Putamen (tissue), 1 donor: ENCODE measurements around the gene MAD2L1BP.

Experiments used
- DNase-seq: peaks from one replicate; pipeline ENCODE4 v3.0.0-alpha.2; 2016; ENCODE audit warnings: low spot score

Gene MAD2L1BP

DNA sequence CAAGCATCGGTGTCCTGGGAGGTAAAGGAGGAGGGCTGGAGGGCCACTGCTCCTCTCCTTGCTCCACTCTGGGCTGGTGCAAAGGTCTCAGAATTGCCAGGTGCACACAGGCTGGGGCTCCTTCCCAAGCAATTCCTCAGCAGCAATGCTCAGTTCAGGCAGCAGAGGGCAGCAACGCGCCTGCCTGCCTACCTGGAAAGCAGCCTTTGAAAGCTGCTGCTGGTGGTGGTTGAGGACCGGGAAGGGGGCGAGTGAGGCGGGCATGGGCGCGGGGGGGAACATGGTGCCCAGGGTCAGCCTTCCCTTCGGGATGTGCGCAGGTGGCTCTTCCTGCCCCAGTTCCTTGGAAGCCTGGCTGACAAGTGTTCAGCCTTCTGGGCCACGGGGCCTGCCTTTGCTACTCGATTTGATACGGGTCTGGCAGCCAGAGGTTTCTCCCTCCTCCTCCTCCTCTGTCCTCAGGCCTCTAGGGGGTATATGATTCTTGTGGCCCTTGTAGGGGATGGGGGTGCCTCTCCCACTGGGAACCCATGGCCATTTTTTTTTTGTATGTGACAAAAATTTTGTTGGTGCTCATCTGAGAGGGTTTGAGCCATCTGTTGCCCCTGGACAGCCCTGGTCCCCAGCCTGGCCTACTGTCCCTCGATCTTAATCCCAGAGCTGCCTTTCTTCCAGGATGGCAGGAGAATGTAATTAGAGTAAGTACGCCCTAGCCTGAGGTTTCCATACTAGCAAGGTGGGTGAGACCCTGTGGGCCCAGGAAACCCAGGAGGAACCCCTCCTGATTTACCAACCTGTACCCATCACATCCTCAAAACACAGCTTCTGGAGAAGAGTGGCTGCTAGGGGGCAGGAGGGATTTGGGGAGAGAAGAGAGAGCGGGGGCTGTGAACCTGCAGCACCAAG lies 31.9 kb downstream of the MAD2L1BP start:
- peak; percentile 73 for DNase-seq

DNA sequence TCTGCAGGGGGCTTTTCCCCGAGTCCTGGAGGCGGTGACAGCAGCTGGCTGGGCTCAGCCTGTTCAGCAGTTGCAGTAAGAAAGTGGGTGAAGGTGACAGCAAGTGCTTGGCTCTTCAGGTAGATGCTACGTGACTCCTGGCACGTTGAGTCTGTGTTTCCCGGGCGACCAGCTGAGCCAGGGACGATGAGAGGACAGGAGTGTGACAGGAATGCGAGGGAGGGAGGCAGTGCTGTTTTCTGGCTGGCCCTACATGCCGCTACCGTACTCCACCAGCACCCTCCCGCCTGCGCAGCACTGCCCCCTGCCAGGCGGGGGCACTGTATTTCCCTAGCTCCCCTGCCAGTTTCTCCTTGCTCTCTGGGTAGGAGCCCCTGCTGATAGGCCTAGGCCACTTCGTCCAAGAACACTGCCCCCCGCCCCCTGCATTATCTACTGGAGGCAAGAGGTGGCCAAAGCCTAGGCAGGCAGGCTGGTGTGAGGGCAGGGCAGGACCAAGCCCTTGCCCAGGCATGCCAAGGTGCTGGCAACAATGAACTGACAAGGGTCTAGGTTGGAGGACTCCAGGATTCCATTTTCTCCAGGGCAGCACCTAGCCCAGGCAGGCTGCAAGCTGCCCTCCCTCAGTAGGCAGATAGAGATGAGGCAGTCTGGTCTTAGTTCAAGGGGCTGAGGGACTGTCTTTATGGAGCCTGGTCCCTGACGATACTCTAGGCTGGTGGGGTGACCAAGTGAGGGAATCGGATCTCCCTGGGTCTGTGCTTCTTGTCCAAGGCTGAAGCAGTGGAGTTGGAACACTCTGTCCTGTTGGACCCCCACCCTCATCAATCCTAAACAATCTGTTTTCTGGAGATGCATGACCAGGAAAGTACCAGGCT lies 32.8 kb downstream of the MAD2L1BP start:
- peak; percentile 68 for DNase-seq

DNA sequence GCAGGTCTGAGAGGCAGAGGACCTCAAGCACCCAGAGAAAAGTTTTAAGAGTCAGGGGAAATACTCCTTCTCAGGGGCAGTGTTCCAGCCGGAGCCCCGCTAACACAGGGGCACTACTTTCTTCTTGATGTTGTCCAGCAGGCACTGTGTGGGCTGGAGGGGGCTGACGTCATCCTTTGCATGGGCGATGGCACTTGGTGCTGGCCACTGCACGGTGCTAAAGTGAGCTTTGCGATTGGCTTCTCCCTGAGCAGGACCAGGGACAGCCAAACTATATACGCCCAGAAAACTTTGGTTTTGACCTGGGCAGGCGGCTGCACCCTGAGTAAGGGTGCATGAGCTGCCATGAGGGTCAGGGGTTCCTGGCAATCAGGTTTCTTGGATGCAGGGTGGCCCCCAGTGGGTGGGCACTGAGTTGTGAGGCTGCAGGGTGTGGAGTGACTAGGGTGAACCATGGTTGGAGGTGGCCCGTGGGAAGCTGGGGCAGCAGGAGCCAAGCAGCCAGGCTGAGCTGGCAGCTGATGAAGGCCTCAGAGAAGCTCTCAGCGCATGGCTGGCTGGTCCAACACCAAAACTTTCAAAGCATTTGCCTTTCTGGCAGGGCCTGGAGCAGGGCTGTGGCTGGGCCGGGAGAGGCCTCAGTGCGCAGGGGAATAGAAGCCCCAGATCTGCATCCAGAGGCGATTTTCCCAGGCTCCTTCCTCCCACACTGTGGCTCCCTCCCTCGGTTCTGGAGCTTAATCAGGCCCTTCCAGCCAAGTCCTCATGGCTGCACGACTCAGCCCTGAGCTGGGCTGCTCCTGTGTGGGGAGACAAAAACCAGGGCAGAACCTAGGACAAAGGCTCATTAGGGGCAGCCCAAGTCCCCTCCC lies 33.6 kb downstream of the MAD2L1BP start:
- peak; percentile 49 for DNase-seq

DNA sequence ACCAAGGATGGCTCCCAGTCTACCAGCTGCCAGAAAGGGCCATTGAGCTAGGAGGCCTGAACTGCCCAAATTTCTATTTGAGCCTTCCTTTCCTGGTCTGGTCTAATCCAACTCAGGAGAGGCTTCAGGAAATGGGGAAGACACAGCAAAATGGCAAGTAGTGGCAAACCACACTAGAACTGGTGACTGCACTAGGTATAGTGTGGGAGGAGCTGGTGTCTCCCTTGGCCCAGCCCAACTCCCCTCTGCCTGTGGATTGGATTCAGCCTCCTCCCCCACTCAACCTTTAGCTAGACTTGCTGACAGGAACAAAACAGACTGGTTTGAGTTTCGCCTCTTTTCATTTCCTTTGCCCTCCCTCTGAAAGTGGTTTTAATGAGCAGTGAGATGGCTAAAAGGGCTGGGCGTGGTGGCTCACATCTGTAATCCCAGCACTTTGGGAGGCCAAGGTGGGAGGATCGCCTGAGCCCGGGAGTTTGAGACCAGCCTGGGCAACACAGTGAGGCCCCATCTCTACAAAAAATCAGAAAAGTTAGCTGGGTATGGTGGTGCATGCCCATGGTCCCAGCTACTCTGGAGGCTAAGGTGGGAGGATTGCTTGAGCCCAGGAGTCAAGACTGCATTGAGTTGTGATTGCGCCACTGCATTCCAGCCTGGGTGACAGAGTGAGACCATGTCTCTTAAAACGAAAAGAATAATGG lies 34.4 kb downstream of the MAD2L1BP start:
- DNase-seq, result no peak

DNA sequence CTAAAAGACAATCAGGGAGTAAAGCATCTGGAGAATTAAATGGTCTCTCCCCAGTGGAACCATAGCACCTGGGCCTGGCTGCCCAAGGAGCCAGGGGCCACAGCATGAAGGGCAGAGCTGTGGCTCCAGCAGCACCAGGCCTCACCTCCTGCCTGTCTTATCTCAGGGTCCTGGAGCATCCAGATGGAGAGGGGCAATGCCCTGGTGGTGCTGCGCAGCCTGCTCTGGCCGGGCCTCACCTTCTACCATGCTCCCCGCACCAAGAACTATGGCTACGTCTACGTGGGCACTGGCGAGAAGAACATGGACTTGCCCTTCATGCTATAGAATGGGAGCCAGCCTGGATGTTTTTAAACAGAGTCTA lies 35.0 kb downstream of the MAD2L1BP start:
- no peak for DNase-seq

DNA sequence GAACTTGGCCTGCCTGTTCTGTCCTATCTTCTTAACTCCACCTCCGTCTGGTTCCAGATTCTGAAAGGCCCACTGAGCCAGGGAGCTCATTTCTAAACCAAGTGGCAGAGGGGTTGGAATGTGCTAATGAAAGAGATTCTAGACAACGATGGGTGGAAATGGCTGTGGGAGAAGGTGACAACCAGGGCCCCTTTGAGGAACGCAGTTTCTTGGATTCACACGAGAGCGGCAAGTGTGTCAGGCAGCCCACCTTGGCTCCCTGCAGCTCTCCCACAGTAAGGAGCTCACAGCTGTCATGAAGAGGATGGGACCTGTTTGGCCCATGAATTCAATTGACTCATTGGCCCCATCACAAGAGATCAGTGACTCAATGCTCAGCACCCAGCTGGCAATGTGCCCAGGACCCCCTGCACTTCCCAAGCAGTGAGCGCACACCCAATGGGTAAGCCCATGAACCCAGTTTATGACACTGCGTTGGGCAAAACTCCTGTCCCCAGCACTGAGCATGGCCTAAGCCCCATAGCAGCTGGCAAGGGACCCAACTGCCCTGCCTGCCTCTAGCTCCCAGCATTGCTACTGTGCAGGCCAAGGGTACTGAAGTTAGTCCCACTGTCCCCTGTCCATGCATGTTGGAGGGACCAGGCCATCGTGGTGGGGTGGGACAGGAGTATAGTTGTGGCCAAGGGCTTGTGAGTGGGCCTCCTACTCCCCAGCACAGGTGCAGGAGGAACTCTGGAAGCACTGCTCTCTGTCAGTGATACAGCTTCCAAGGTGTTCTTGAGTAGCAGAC lies 35.6 kb downstream of the MAD2L1BP start:
- DNase-seq, result no peak

DNA sequence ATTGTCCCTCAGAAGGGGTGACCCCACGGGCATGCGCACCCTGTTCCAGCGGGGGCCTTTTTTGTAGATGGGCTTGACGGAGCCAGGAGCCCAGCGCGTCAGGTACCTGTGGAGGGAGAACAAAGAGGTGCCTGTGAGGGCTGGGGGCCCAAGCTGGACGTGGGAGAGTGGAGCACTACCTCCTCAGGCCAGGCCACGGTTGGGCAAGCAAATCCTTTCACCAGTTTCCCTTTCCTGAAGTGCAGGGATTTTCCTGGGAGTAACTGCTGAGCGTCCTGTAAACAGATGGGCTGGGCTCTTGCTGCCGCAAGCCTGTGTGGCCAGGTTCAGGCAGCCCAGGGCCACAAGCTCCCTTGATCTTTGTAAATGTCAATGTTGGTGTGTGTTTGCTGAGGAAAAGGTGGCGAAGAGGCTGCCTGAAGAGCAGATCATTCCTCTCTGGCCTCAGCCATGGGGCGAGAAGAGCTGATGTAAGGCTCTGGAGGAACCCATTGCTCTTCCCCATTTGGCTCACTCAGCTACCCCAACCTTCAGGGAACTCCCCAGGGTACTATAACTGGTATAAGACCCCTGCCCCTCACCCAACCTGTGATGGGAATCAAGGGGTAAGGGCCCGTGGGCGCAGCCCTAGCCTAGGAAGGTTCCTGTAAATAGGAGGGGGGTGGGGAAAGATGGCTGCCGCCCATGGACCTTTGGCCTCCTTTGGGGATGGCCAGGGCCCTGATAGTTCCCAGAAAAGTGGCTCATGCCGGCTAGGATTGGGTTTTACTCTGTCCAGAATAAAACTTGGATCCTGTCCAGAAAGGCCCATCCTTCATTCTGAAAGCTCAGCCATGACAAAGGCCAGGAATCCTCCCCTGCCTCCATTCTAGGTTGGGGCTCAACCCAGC lies 36.4 kb downstream of the MAD2L1BP start:
- no peak for DNase-seq

DNA sequence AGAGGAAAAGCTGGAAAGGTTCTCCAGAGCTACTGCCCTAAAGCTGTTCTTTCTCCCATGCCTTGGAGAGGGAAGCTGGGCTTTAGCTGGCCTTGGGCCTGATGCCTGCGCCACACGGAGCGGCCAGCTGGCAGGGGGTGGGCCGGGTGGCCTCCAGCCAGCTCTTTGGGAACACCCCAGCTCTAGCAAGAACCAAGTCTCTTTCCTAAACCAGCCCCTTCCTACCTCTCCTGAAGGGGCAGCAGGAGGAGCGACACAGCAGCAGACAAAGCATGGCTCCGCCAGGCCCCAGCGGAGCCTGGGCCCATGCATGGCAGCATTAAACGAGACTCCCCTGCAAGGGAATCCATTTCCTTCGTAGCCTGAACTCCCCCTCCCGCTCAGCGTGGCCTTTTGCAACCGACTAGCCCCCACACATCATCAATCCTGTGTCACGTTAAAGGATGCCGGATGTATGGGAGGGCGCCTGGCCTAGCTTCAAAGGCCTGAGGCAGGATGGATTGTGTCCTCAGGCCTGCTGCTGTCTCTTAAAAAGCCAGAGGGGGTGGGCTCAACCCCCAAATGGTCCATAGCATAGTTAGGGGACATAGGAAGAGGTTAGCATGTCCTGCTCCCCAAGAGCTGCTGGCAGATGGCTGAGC lies 37.9 kb downstream of the MAD2L1BP start:
- DNase-seq, result peak; percentile 49

DNA sequence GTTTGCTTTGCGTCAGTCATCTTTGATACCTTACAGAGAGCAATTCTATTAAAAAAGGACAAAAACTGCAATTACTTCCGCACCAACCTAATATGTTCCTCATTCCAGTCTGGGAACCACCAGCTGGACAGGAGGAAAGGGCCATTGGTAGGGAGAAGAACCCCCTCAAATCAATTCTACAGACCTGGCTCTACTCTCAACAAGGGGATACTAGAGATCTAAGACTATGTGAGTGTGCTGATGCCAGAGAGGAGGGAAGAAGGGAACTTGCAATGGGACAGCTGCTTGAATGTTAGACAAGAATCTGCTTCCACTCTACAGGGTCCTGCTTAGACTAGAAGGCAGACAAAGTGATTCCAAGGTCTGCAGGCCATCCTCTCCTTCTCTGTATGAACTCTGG lies 38.7 kb downstream of the MAD2L1BP start:
- DNase-seq, result no peak

DNA sequence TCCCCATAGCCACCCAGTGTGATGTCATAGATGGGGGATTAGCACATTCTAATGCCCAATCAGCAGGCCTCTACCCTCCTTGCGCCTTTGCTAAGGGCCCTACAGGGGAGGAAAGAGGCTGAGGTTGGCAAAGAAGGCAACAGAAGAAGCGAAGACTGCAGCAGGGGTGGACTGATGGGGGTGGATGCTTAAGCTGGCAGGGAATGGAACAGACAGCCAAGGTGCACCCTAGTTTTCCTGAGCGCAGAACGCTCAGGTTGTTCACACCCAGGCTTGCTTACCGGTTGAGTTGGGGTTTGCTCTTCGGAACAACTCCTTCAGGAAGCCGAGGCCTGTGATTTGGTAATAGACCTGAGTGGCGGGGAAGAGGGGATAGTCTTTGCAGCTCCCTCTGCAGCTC lies 39.3 kb downstream of the MAD2L1BP start:
- DNase-seq, result peak; percentile 68

DNA sequence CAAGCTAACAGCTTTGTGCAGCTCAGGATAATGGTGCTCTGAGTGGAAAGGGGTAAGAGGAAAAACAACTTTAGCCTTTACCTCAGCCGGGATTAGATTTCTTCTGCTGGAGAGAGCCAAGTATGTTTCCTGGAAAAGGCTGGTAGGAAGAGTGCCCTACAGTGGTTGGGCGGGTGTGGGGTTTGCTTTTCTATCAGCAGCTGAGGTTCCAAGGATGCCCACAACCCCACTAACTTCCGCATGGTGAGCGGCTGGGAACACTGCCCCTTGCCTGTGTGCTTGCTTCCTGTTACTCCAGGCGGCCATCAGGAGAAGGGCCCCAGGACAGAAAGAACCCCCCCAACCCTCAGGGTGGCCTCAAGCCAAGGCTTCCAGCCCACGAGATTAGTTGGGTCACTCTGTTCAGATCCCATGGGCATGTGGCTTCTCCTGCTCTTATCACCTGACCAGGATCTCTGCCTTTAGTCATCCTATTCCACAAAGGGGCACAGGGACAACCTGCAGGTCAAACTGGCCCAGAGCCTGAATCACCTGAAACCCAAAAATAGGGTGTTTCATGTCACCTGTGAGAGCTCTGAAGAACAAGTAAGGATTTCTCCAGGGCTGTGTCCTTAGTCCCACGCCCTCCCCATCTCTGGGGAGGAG lies 41.4 kb downstream of the MAD2L1BP start:
- DNase-seq, result no peak

DNA sequence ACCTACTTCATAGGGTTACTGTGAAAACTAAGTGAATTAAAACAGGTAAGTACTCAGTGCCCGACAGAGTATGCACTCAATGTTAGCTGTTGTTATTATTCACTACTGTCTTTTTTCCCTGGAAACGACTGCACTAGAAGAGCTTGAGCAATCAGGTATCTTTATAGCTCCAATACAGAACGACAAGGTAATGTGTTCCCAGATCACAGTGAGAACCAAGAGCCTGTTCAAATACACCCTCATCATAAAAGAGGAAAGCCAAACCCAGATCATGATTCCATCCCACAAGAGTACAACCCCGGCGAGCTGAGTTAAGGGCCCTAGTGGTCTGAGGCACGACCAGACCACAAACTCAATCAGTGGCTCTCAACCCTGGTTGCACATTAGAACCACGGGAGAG lies 42.1 kb downstream of the MAD2L1BP start:
- no peak for DNase-seq

DNA sequence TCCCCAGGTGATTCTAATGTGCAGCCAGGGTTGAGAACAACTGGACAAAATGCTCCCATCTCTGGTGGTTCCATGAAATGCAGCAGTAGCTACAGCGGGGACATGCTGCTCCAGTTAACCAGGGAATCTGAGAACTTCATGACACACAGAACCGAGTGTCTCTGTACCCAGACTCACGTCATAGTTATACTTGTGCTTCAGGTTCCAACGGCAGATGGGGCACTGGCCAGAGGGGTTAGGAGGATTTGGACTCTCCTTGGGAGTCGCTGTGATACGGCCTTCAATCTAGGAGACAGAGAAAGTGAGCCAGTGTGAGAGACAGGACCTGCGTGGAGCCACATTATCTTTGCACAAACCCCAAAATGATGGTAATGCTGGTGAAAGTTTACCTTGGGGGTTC lies 42.7 kb downstream of the MAD2L1BP start:
- DNase-seq, result no peak

DNA sequence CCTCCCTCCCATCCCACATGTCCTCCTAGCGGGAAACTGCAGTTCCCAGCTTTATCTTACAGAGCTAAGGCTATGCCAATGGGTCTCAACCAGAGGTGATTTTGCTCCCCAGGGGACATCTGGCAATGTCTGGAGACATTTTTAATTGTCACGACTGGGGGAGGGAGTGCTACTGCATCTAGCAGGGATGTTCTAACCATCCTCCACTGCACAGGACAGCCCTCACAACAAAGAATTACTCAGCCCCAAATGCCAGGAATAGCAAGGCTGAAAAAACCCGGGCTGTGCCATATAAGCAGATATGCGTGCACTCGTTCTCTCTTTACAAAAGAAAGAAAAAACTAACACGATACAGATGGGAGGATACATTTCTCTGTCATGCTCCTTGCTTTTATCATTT lies 43.4 kb downstream of the MAD2L1BP start:
- no peak for DNase-seq

DNA sequence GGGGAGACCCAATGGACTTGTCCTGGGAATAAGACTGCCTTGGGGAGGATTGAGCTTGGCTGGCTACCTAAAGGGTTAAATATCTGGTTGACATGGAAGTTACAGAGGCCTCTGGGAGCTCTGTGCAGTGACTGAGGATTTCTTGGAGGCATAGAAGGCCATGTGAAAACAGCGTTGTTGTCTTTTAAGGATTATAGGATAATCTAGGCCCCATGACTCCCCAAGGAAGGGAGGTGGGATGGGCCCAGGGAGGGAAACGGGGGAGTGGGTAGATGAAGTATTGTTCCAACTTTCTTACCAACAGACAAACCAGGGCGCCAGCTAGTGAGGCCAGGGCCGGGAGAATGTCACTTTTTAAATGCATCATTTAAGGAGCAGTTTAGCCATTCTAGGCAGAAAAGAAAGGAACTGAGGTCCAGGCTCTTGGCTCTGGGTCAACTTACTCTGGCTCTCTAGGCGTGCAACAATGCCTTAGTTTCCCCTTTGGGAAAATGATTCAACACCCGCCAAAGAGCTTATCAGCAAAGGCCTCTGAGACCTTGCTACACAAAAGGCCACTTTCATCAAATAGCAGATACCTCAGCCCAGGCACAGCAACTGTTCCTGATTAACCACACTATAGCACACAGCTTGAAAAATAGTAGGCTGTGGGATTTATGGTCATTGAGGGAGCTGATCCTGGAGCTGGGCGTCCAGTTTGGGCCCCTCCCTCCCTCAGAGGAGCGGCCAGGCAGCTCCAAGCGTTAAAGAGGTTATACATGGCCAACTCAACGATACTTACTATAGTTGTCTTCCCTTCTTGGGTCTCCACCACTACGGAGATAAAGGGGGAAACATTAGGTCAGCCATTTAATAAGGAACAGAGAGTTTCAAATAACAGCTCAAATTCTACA lies 44.9 kb downstream of the MAD2L1BP start:
- DNase-seq, result no peak

DNA sequence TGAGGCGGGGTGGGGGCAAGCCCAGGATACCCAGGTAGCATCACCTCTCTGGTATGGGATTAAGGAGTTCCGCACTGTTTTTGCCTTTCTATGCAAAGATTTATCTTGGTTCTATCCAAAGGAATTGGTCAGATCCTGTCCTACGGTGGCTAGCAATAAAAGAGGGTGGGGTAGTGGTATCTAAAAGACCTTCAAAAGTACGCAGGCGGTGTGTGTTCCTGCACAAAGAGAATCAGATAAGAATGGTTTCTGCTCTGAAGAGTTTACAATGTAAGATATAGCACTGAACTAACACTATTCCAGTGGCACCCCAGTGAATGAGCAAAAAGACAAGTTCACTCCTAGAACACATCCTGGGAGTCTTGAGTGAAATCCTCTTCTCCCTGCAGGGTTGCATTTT lies 45.7 kb downstream of the MAD2L1BP start:
- DNase-seq, result no peak

DNA sequence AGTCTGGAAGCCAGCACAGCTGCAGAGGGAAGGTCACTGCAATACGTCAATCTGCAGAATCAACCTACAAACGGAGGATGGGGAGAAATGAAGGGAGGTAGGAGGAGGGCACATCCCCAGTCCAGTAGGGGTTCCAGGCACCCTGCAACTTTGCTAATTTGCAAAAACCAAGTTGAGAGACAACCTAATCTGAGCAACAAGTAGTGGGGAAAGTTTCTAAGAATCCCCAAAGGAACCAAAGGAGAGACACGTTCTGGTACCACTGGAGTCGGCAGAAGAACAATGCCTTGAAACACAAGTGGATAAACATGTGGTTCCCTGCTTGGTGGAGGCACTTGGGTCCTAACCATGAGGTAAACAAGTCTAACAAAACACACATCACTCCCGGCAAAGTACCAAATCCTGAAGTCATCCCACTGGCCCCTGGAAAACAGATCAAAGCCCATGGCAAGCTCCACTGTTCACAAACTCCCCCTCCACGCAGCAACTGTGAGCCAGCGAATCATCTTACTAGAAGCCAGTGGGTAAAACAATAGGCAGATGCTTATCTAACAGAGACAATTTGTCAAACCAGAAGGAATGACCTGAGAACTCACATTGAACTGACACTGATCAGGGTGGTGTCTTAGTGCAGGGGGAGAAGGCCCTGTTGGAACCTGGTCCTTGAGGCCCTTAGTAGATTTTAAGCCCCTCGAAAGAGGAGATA lies 47.2 kb downstream of the MAD2L1BP start:
- no peak for DNase-seq
